DMS 273 treated with DMSO at 0.1 percent for 48 hours (cell line): Measurements from ENCODE around the gene WNK2.

Experiments used
- DNase-seq: peaks from one replicate; lab custom pipeline; 2025; lab: John Stamatoyannopoulos, UW

WNK2 gene

GRCh38 chr9:93200449-93200742 lies 16.5 kb downstream of the WNK2 start:
- no peak for DNase-seq

- DNase-seq: no peak
These were observed 17.0 kb downstream of the WNK2 start for GRCh38 chr9:93200989-93201334.

DNA sequence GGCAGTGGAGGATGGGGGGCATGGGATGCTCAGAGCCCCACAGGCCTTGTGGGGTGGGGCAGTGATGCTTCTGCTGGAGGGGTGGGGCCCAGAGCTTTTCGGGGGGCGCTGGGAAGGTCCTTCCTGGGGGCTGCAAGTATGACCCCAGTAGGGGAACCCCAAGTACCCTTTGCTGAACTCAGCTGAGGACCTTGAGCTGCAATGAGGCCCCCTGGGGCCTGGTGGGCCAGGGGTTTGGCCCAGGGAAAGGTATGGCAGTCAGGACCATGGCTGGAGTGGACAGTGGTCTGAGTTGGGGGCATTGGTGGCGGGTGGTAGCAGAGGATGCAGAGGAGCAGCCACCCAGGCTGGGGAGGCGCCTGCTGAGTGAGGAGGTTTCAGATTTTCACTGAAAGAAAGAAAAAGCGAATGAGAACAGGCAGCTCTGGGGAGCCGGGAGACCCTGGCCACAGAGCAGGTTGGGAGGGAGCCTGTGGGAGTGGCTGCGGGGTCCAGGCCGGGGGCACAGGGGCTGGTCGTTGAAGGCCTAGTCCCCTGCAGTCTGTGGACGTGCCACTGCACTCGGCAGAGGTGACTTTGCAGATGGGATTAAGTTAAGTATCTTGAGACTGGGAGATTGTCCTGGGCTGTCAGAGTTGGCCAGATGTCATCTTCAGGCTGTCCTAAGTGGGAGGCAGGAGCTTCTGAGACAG lies 19.2 kb downstream of the WNK2 start:
- no peak for DNase-seq

GRCh38 chr9:93203718-93204469 lies 20.0 kb downstream of the WNK2 start:
- no peak for DNase-seq

- DNase-seq: no peak
These were observed 20.6 kb downstream of the WNK2 start for GRCh38 chr9:93204470-93205043.

GRCh38 chr9:93205045-93205768 lies 21.3 kb downstream of the WNK2 start:
- DNase-seq: peak; percentile 35

- no peak for DNase-seq
These were observed 22.1 kb downstream of the WNK2 start for GRCh38 chr9:93205896-93206575.

GRCh38 chr9:93206576-93207155 lies 22.7 kb downstream of the WNK2 start:
- no peak for DNase-seq

DNA sequence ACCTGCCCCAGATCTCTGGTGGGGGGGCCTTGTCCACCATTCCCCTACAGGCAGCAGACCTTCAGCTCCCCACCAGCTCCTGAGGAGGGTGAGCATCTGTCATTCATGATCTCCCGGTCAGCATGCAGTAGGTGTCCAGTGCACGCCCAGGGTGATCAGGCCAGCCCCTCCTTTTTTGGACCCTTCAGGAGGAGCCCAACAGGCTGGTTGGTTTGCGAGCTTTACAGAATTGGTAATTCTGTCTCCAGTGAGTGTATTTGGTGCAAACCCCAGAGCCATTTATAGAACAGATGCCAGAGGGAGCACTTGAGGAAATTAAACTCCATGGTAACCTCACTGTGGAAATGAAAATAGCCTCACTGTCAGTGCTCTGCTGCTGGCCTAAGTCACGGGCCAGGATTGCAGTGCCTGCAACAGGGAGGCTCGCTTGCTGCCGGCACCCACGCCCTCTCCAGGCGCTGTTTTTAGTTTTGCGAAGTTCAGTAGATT lies 23.4 kb downstream of the WNK2 start:
- peak; percentile 57 for DNase-seq

DNA sequence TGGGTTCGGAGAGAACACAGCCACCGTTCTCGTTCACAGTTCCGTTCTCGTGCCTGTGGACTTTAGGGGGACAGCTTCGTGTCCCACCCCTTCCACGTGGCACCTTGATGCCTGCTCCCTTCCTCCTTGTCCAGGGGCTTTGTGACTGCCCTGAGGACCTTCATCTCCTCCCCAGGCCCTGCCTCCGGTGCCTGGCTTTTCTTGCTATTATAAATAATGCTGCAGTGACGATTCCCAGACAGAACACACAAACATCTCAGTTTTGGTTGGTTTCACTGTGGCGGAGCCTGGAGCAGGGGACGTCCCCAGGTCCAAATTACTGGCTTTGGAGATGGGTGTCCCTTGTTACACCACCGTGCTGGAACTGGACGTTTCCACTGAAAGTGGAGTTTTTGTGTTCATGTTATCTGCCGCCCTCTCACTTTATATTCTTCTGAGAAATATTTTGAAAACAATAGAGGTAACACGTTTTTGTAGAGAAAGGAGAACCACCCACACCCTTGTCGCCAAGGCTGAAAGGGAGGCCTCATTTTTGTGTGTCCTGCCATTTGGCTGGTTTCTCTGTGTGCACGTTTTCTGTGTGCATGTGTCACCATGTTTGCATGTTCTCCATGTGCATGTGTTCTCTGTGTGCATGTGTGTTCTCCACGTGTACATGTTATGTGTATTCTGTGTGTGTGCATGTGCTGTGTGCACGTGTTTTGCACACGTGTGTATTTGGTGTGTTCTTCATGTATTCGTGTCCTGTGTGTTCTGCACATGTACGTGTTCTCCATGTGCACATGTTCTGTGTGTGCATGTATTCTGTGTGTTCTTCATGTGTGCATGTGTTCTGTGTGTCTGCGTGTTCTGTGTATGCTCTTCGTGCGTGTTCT lies 24.2 kb downstream of the WNK2 start:
- DNase-seq: no peak

- no peak for DNase-seq
These were observed 25.2 kb downstream of the WNK2 start for GRCh38 chr9:93209097-93209496.

GRCh38 chr9:93209576-93210323 lies 25.8 kb downstream of the WNK2 start:
- DNase-seq: no peak

- DNase-seq: no peak
These were observed 26.5 kb downstream of the WNK2 start for GRCh38 chr9:93210324-93210973.

GRCh38 chr9:93210974-93211653 lies 27.2 kb downstream of the WNK2 start:
- no peak for DNase-seq

DNA sequence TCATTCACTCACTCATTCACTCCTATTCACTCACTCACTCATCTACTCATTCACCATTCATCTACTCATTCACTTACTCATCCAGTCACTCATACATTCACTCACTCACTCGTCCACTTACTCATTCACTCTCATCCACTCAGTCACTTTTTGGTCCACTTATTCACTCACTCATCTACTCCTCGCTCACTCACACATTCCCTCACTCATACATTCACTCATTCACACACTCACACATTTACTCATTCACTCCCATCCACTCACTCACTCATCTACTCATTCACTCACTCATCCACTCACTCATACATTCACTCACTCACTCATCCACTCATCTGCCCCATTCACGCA lies 27.7 kb downstream of the WNK2 start:
- DNase-seq: no peak

- DNase-seq: no peak
These were observed 28.5 kb downstream of the WNK2 start for GRCh38 chr9:93212409-93212808.

DNA sequence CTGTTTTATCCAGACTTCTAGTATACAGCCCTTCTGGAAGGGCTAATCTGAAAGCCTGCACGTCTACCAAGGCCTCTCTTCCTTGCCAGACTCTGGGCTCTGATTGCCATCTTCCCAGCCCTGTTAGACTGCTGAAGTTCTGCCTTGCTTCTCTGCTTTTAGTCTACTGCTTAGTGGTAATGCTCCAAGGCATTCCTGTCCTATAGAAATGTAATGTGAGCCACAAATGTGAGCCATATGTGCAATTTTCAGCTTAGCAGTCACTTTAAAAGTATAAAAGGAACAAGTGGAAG lies 32.1 kb downstream of the WNK2 start:
- no peak for DNase-seq

- no peak for DNase-seq
These were observed 33.8 kb downstream of the WNK2 start for GRCh38 chr9:93217706-93218105.

- no peak for DNase-seq
These were observed 34.2 kb downstream of the WNK2 start for GRCh38 chr9:93218161-93218560.
